Stimulated activated naive CD8-positive, alpha-beta T cell treated with anti-CD3 and anti-CD28 coated beads, Interleukin-15, Interleukin-2, amounts not matched to agents 100 U/mL and 50 U/mL, for 24 hours (primary cell): ENCODE measurements around the gene NLRP5.
"Not testable (repeated sequence)": the region's sequence is repeated elsewhere in the genome, so short reads cannot be mapped to it uniquely, and the experiment has no call there.

Experiments used
- ATAC-seq: fragments of 150-1000 bp; cut with Tn5 transposase; one replicate; pipeline ENCODE4 v1.10.0; 2021
- DNase-seq: peaks from one replicate; pipeline ENCODE4 v3.0.0; 2021

NLRP5 gene

GRCh38 chr19:56098731-56099568 is 112.4 kb downstream of the NLRP5 start:
- no peak for ATAC-seq
- DNase-seq: no peak

- DNase-seq (no peak), ATAC-seq (no peak)
These were observed 113.3 kb downstream of the NLRP5 start for GRCh38 chr19:56099638-56100539.

GRCh38 chr19:56101095-56101494 is 114.5 kb downstream of the NLRP5 start:
- DNase-seq (no peak), ATAC-seq (no peak)

GRCh38 chr19:56101746-56102535 is 115.4 kb downstream of the NLRP5 start:
- DNase-seq (no peak), ATAC-seq (no peak)

GRCh38 chr19:56103027-56103614 is 116.5 kb downstream of the NLRP5 start:
- DNase-seq (no peak), ATAC-seq (no peak)

GRCh38 chr19:56104423-56104822 is 117.8 kb downstream of the NLRP5 start:
- ATAC-seq (no peak), DNase-seq (no peak)

- ATAC-seq (peak; percentile 57), DNase-seq (peak; percentile 62)
These were observed 118.6 kb downstream of the NLRP5 start for GRCh38 chr19:56105090-56105701.

- DNase-seq, ATAC-seq: not testable (repeated sequence)
These were observed 119.3 kb downstream of the NLRP5 start for GRCh38 chr19:56105831-56106396.

GRCh38 chr19:56106397-56106849 is 119.8 kb downstream of the NLRP5 start:
- DNase-seq (no peak), ATAC-seq (no peak)

GRCh38 chr19:56106993-56107392 is 120.4 kb downstream of the NLRP5 start:
- no peak for ATAC-seq
- no peak for DNase-seq

GRCh38 chr19:56107626-56108351 is 121.2 kb downstream of the NLRP5 start:
- ATAC-seq (no peak), DNase-seq (no peak)

- no peak for ATAC-seq
- no peak for DNase-seq
These were observed 122.0 kb downstream of the NLRP5 start for GRCh38 chr19:56108447-56109195.

GRCh38 chr19:56109226-56109625 is 122.7 kb downstream of the NLRP5 start:
- DNase-seq (no peak), ATAC-seq (no peak)

- ATAC-seq (no peak), DNase-seq (no peak)
These were observed 124.2 kb downstream of the NLRP5 start for GRCh38 chr19:56110515-56111448.
